Activated CD4-positive, alpha-beta T cell treated with anti-CD3 and anti-CD28 coated beads, Interleukin-2, amount 10 ng/mL, durations not matched to agents 24 days and 14 days (primary cell): ENCODE measurements around the gene ZFAND3. TPM values are rescaled to one million over a fixed set of nuclear protein-coding genes. Genes with fewer than 3 reads are reported as not detected.

ENCODE experiments used
- DNase-seq: peaks from one replicate; pipeline ENCODE4 v3.0.0; 2022
- H3K27ac Mint-ChIP-seq: one replicate; pipeline ENCODE4 v1.8.0; 2022; ENCODE audit warnings: mild to moderate bottlenecking, mixed read lengths
- H3K27me3 Mint-ChIP-seq: one replicate; pipeline ENCODE4 v1.8.0; 2022; ENCODE audit warnings: mixed read lengths
- H3K36me3 Mint-ChIP-seq: one replicate; pipeline ENCODE4 v1.8.0; 2022; ENCODE audit warnings: low read depth, mild to moderate bottlenecking, mixed read lengths
- H3K4me1 Mint-ChIP-seq: one replicate; pipeline ENCODE4 v1.8.0; 2021; ENCODE audit warnings: mixed read lengths
- H3K4me3 Mint-ChIP-seq: one replicate; pipeline ENCODE4 v1.8.0; 2022; ENCODE audit warnings: mild to moderate bottlenecking, moderate library complexity, mixed read lengths
- H3K9me3 Mint-ChIP-seq: one replicate; pipeline ENCODE4 v1.8.0; 2021; ENCODE audit warnings: mixed read lengths
- intact Hi-C: fragments of 100-400 bp; cut with micrococcal nuclease; formaldehyde crosslinking; loops from one replicate; pipeline ENCODE4 v1.15.1; 2023
- total RNA-seq: library from RNA; stranded (reverse); gene quantifications from 2 replicates; pipeline ENCODE4 v1.2.3, GENCODE V29; 2022

ZFAND3 gene
- 31.5 and 39.6 TPM in 2 replicates for total RNA-seq

- intact Hi-C loops: loop anchor here (1.0 to 5.0 kb wide), 3 partner anchors 28 to 387 kb away; partner anchors contain the start of gene CMTR1
- Mint-ChIP-seq H3K4me1 (peaks cover 31% of the 10 kb centered on the region), H3K27me3 (peaks cover 5% of the 10 kb centered on the region), H3K27ac (peak within 1 kb of the TSS; percentile 97), H3K4me3 (peak within 1 kb of the TSS; percentile 99), H3K36me3 (peaks cover 6% of the 10 kb centered on the region), H3K9me3 (no peaks in the 10 kb centered on the region)
- peak; percentile 98 for DNase-seq
Measured at GRCh38 chr6:37819177-37819801, at the start of gene ZFAND3. ZFAND3 (plus strand) TSS chr6:37819727; CDS start chr6:37819946, 219 bp downstream.

- Mint-ChIP-seq H3K4me1 (no peaks in the 10 kb centered on the region), H3K36me3 (no peaks in the 10 kb centered on the region), H3K9me3 (no peaks in the 10 kb centered on the region), H3K27me3 (peaks cover 8% of the 10 kb centered on the region), H3K4me3 (no peak overlapping the region), H3K27ac (no peak overlapping the region)
- DNase-seq: no peak
- intact Hi-C loops: no loop called here
Measured at GRCh38 chr6:37774028-37774680, 45.4 kb upstream of the ZFAND3 start.

GRCh38 chr6:37776566-37776965 is 43.0 kb upstream of the ZFAND3 start:
- Mint-ChIP-seq H3K4me3 (no peak overlapping the region), H3K27ac (no peak overlapping the region), H3K36me3 (no peaks in the 10 kb centered on the region), H3K4me1 (no peaks in the 10 kb centered on the region), H3K27me3 (peaks cover 8% of the 10 kb centered on the region), H3K9me3 (no peaks in the 10 kb centered on the region)
- no peak for DNase-seq
- intact Hi-C loops: no loop called here

- Mint-ChIP-seq H3K27me3 (peaks cover 11% of the 10 kb centered on the region), H3K36me3 (no peaks in the 10 kb centered on the region), H3K9me3 (no peaks in the 10 kb centered on the region), H3K4me3 (no peak overlapping the region), H3K4me1 (no peaks in the 10 kb centered on the region), H3K27ac (no peak overlapping the region)
- intact Hi-C loops: no loop called here
- no peak for DNase-seq
Measured at GRCh38 chr6:37777272-37777834, 42.2 kb upstream of the ZFAND3 start.

- Mint-ChIP-seq H3K36me3 (no peaks in the 10 kb centered on the region), H3K27me3 (peaks cover 19% of the 10 kb centered on the region), H3K27ac (peak overlapping the region; percentile 35), H3K9me3 (no peaks in the 10 kb centered on the region), H3K4me3 (no peak overlapping the region), H3K4me1 (peaks cover 12% of the 10 kb centered on the region)
- no peak for DNase-seq
- intact Hi-C loops: no loop called here
Measured at GRCh38 chr6:37779111-37779800, 40.3 kb upstream of the ZFAND3 start.

GRCh38 chr6:37779902-37780628 is 39.5 kb upstream of the ZFAND3 start:
- Mint-ChIP-seq H3K9me3 (no peaks in the 10 kb centered on the region), H3K4me3 (no peak overlapping the region), H3K4me1 (peaks cover 14% of the 10 kb centered on the region), H3K36me3 (no peaks in the 10 kb centered on the region), H3K27me3 (peaks cover 26% of the 10 kb centered on the region), H3K27ac (no peak overlapping the region)
- intact Hi-C loops: no loop called here
- DNase-seq: no peak

- H3K27ac Mint-ChIP-seq: no peak overlapping the region
- H3K9me3 Mint-ChIP-seq: no peaks in the 10 kb centered on the region
- H3K27me3 Mint-ChIP-seq: peaks cover 36% of the 10 kb centered on the region
- no peak for DNase-seq
- H3K4me1 Mint-ChIP-seq: peaks cover 14% of the 10 kb centered on the region
- H3K36me3 Mint-ChIP-seq: no peaks in the 10 kb centered on the region
- H3K4me3 Mint-ChIP-seq: no peak overlapping the region
- intact Hi-C loops: no loop called here
Measured at GRCh38 chr6:37781788-37782187, 37.7 kb upstream of the ZFAND3 start.

- no peaks in the 10 kb centered on the region for H3K9me3 Mint-ChIP-seq
- H3K36me3 Mint-ChIP-seq: no peaks in the 10 kb centered on the region
- peaks cover 41% of the 10 kb centered on the region for H3K27me3 Mint-ChIP-seq
- H3K4me3 Mint-ChIP-seq: peak overlapping the region; percentile 80
- H3K4me1 Mint-ChIP-seq: peaks cover 14% of the 10 kb centered on the region
- DNase-seq: no peak
- intact Hi-C loops: no loop called here
- no peak overlapping the region for H3K27ac Mint-ChIP-seq
Measured at GRCh38 chr6:37783025-37783855, 36.3 kb upstream of the ZFAND3 start.

GRCh38 chr6:37783856-37784584 is 35.5 kb upstream of the ZFAND3 start:
- Mint-ChIP-seq H3K36me3 (no peaks in the 10 kb centered on the region), H3K9me3 (no peaks in the 10 kb centered on the region), H3K27ac (no peak overlapping the region), H3K4me1 (peaks cover 14% of the 10 kb centered on the region), H3K27me3 (peaks cover 43% of the 10 kb centered on the region), H3K4me3 (peak overlapping the region; percentile 80)
- intact Hi-C loops: no loop called here
- no peak for DNase-seq

- intact Hi-C loops: no loop called here
- Mint-ChIP-seq H3K9me3 (no peaks in the 10 kb centered on the region), H3K27me3 (peaks cover 43% of the 10 kb centered on the region), H3K4me1 (peaks cover 14% of the 10 kb centered on the region), H3K4me3 (no peak overlapping the region), H3K36me3 (no peaks in the 10 kb centered on the region), H3K27ac (no peak overlapping the region)
- DNase-seq: no peak
Measured at GRCh38 chr6:37784585-37784967, 35.0 kb upstream of the ZFAND3 start.

- Mint-ChIP-seq H3K4me3 (no peak overlapping the region), H3K9me3 (no peaks in the 10 kb centered on the region), H3K36me3 (no peaks in the 10 kb centered on the region), H3K27me3 (peaks cover 43% of the 10 kb centered on the region), H3K27ac (no peak overlapping the region), H3K4me1 (peaks cover 14% of the 10 kb centered on the region)
- DNase-seq: no peak
- intact Hi-C loops: no loop called here
Measured at GRCh38 chr6:37785002-37785662, 34.4 kb upstream of the ZFAND3 start.

GRCh38 chr6:37785663-37786270 is 33.8 kb upstream of the ZFAND3 start:
- Mint-ChIP-seq H3K27ac (no peak overlapping the region), H3K4me3 (no peak overlapping the region), H3K36me3 (no peaks in the 10 kb centered on the region), H3K4me1 (peaks cover 14% of the 10 kb centered on the region), H3K27me3 (peaks cover 43% of the 10 kb centered on the region), H3K9me3 (no peaks in the 10 kb centered on the region)
- intact Hi-C loops: no loop called here
- no peak for DNase-seq
